WI38 (cell line): ENCODE data around the gene GRB7.

ENCODE experiments used
- H3K4me3 ChIP-seq: 2 replicates; pipeline ENCODE4 v1.5.1; 2011; ENCODE audit warnings: low read depth, mild to moderate bottlenecking, control low read depth, low read length
- TF ChIP-seq, protein P1 (sequence below): IDR thresholded peaks from 2 replicates; pipeline ENCODE4 v1.5.1; 2012; ENCODE audit warnings: low read depth, mild to moderate bottlenecking, control low read depth, low read length

Gene GRB7

DNA sequence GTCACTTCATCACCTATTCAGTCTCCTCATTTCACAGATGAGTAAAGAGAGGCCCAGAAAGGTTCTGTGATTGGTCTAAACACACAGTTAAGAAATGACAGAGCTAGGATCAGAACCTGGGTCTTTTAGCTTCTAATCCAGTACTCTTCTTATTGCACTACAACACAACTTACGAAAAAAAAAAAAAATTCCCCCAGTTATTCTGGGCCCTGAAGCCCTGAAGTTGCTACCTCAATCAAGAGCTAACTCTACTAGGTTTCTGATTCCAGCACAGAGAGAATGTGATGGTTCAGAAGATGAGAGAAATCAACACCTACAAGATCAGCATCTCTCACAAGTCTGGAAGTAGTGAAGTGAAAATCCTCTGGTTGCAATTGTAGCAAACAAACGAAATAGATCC is 37.3 kb downstream of the GRB7 start:
- TF ChIP-seq, protein P1, sequence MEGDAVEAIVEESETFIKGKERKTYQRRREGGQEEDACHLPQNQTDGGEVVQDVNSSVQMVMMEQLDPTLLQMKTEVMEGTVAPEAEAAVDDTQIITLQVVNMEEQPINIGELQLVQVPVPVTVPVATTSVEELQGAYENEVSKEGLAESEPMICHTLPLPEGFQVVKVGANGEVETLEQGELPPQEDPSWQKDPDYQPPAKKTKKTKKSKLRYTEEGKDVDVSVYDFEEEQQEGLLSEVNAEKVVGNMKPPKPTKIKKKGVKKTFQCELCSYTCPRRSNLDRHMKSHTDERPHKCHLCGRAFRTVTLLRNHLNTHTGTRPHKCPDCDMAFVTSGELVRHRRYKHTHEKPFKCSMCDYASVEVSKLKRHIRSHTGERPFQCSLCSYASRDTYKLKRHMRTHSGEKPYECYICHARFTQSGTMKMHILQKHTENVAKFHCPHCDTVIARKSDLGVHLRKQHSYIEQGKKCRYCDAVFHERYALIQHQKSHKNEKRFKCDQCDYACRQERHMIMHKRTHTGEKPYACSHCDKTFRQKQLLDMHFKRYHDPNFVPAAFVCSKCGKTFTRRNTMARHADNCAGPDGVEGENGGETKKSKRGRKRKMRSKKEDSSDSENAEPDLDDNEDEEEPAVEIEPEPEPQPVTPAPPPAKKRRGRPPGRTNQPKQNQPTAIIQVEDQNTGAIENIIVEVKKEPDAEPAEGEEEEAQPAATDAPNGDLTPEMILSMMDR: no peak
- no peak overlapping the region for H3K4me3 ChIP-seq

GRCh38 chr17:39776252-39776651 is 38.5 kb downstream of the GRB7 start:
- TF ChIP-seq, protein P1: no peak
- H3K4me3 ChIP-seq: no peak overlapping the region

- TF ChIP-seq, protein P1: no peak
- no peak overlapping the region for H3K4me3 ChIP-seq
Observed at GRCh38 chr17:39777534-39778365, 40.0 kb downstream of the GRB7 start.

DNA sequence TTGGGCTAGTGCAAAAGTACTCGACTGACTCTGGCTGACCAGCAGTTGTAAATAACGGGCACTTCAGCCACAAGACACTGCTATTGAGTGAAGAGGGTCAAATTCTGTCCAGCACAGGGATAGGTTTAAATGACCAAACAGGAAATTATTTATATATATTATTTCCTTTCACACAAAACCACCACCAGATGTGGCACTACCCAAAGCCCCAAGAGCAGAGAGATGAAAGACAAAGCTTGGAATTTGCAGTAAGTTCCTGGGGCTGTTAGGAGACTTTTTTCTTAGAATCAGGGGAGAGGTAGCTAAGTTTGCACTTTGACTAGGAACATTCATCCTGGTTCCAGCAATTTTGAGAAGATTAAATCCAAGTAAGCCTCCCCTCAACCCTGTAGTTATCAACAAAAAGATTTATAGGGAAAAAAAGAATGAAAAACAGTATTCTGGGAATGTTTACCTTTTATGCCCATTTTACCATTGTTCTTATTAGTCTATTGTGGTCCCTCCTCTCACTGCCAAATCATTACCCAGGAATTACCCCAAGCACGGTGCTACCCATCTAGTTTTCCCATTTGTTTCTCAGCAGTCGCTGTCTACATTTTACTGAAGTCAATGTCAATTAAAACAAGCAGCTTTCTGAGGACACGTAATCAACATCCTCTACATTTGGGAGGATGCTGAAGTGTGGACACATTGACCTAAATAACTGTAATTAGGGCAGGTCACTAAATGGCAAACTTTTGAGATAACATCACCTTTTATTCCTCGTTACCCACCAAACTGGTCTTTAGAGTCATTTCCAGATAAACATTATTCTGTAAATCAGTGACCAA is 43.5 kb downstream of the GRB7 start:
- TF ChIP-seq, protein P1: no peak
- no peak overlapping the region for H3K4me3 ChIP-seq

DNA sequence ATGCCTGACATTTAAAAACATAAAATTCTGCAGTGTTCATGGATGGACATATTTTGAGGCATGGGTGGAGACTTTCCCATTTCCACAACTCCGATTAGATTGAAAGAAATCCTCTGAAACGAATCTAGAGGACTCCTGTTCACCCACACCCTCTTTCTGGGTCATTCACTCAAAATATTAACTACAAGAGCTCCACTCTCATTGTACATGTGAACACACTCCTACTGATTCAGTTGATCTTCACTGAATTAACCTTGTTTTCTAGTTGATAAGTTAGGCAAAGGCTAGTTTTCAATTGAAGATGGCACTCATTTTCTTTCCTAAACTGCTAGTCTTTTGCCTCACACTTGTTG is 44.1 kb downstream of the GRB7 start:
- no peak overlapping the region for H3K4me3 ChIP-seq
- TF ChIP-seq, protein P1: no peak

- TF ChIP-seq, protein P1: no peak
- no peak overlapping the region for H3K4me3 ChIP-seq
Observed at GRCh38 chr17:39782481-39782880, 44.7 kb downstream of the GRB7 start.

DNA sequence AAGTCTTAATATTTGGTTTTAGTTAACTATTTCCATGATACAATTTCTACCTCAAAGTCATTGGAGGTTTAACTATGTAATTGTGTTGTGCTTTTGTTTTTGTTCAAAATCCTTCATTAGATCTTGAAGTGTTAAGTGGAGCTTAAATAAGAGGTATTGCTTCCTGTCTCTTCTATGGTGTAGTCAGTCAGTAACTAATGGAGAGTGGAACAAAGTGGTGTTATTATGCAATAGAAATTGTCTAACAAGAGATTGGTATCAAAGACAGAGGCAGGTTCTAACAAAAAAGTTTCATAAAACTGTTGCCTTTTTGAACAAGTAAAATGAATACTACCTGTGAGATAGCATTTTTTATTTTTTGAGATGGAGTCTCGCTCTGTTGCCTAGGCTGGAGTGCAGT is 45.2 kb downstream of the GRB7 start:
- H3K4me3 ChIP-seq: no peak overlapping the region
- TF ChIP-seq, protein P1: no peak
